Fibroblast of villous mesenchyme (primary cell): ENCODE results near the gene MAP3K3. TPM values are rescaled to one million over a fixed set of nuclear protein-coding genes. Genes with fewer than 3 reads are reported as not detected.
"Not testable (repeated sequence)": the region's sequence is repeated elsewhere in the genome, so short reads cannot be mapped to it uniquely, and the experiment has no call there.

Source experiments
- DNase-seq: peaks from one replicate; pipeline ENCODE4 v3.0.0-alpha.2; 2010; ENCODE audit warnings: low read depth
- H3K4me3 ChIP-seq: 2 replicates; pipeline ENCODE4 v1.5.1; 2011; ENCODE audit warnings: low read depth, mild to moderate bottlenecking, low read length
- CTCF ChIP-seq: IDR thresholded peaks from 2 replicates; pipeline ENCODE4 v1.5.1; 2012; ENCODE audit warnings: low read depth, mild to moderate bottlenecking, low read length; ENCODE audit not compliant: insufficient read depth
- total RNA-seq: library from RNA; depleted of rRNA; stranded (reverse); fragments of >200 nt; gene quantifications from 2 replicates; pipeline ENCODE4 v1.2.3, GENCODE V29; 2012

The MAP3K3 gene
- total RNA-seq, 1 donor, result 34.1 TPM

GRCh38 chr17:63709110-63709509 is 86.9 kb downstream of the MAP3K3 start:
- H3K4me3 ChIP-seq, result no peak overlapping the region
- TF ChIP-seq CTCF, result no peak
- DNase-seq, result no peak

- H3K4me3 ChIP-seq, result no peak overlapping the region
- no peak for TF ChIP-seq CTCF
- DNase-seq, result peak; percentile 47
These were observed 92.5 kb downstream of the MAP3K3 start for GRCh38 chr17:63714550-63715277.

GRCh38 chr17:63716426-63716825 is 94.2 kb downstream of the MAP3K3 start:
- no peak for TF ChIP-seq CTCF
- no peak for DNase-seq
- H3K4me3 ChIP-seq, result no peak overlapping the region

- TF ChIP-seq CTCF, result no peak
- no peak overlapping the region for H3K4me3 ChIP-seq
- DNase-seq, result no peak
These were observed 96.8 kb downstream of the MAP3K3 start for GRCh38 chr17:63718988-63719387.

GRCh38 chr17:63720194-63720593 is 98.0 kb downstream of the MAP3K3 start:
- DNase-seq, H3K4me3 ChIP-seq: not testable (repeated sequence)

GRCh38 chr17:63722403-63722802 is 100.2 kb downstream of the MAP3K3 start:
- TF ChIP-seq CTCF, result no peak
- no peak overlapping the region for H3K4me3 ChIP-seq
- DNase-seq, result no peak

GRCh38 chr17:63735691-63736090 is 113.5 kb downstream of the MAP3K3 start:
- TF ChIP-seq CTCF, result no peak
- no peak for DNase-seq
- no peak overlapping the region for H3K4me3 ChIP-seq
